Mesothelial cell of epicardium (in vitro differentiated cells): ENCODE measurements around the gene RAB11FIP2. TPM values are rescaled to one million over a fixed set of nuclear protein-coding genes. Genes with fewer than 3 reads are reported as not detected.
"Not testable (repeated sequence)": the region's sequence is repeated elsewhere in the genome, so short reads cannot be mapped to it uniquely, and the experiment has no call there.

Source experiments
- DNase-seq, 2 experiments: peaks; one replicate each; pipeline ENCODE4 v3.0.0; 2021; ENCODE audit warnings: low spot score in 2 of 2; ENCODE audit not compliant: unreplicated experiment in 2 of 2
- H3K27ac Mint-ChIP-seq: 2 replicates; pipeline ENCODE4 v1.8.0; 2021; ENCODE audit warnings: mixed read lengths
- H3K27me3 Mint-ChIP-seq: 2 replicates; pipeline ENCODE4 v1.8.0; 2021; ENCODE audit warnings: low read depth, mixed read lengths
- H3K36me3 Mint-ChIP-seq: 2 replicates; pipeline ENCODE4 v1.8.0; 2021; ENCODE audit warnings: mixed read lengths
- H3K4me1 Mint-ChIP-seq: 2 replicates; pipeline ENCODE4 v1.8.0; 2021; ENCODE audit warnings: mixed read lengths
- H3K4me3 Mint-ChIP-seq: 2 replicates; pipeline ENCODE4 v1.8.0; 2021; ENCODE audit warnings: mild to moderate bottlenecking, moderate library complexity, mixed read lengths
- H3K9me3 Mint-ChIP-seq: 2 replicates; pipeline ENCODE4 v1.8.0; 2021; ENCODE audit warnings: mixed read lengths
- total RNA-seq: library from RNA; stranded (reverse); gene quantifications from 3 replicates; pipeline ENCODE4 v1.2.1, GENCODE V29; 2021
- TF ChIP-seq, protein P1 (sequence below): fragments of 200-600 bp; sonication (generic); IDR thresholded peaks from one replicate; pipeline ENCODE4 v1.5.0; 2021; ENCODE audit warnings: antibody characterized with exemption; ENCODE audit not compliant: unreplicated experiment

RAB11FIP2 gene
- total RNA-seq, 1 donor from 2014 or later, result 31.8 TPM

- TF ChIP-seq, protein P1, sequence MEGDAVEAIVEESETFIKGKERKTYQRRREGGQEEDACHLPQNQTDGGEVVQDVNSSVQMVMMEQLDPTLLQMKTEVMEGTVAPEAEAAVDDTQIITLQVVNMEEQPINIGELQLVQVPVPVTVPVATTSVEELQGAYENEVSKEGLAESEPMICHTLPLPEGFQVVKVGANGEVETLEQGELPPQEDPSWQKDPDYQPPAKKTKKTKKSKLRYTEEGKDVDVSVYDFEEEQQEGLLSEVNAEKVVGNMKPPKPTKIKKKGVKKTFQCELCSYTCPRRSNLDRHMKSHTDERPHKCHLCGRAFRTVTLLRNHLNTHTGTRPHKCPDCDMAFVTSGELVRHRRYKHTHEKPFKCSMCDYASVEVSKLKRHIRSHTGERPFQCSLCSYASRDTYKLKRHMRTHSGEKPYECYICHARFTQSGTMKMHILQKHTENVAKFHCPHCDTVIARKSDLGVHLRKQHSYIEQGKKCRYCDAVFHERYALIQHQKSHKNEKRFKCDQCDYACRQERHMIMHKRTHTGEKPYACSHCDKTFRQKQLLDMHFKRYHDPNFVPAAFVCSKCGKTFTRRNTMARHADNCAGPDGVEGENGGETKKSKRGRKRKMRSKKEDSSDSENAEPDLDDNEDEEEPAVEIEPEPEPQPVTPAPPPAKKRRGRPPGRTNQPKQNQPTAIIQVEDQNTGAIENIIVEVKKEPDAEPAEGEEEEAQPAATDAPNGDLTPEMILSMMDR, result no peak
- H3K27me3 Mint-ChIP-seq, result peaks cover 13% of the 10 kb centered on the region
- no peak overlapping the region for H3K4me3 Mint-ChIP-seq
- no peak for DNase-seq
- peaks cover 20% of the 10 kb centered on the region for H3K9me3 Mint-ChIP-seq
- H3K4me1 Mint-ChIP-seq, result peaks cover 9% of the 10 kb centered on the region
- H3K27ac Mint-ChIP-seq, result no peak overlapping the region
- H3K36me3 Mint-ChIP-seq, result no peaks in the 10 kb centered on the region
These were observed 26.1 kb upstream of the RAB11FIP2 start for GRCh38 chr10:118072840-118073239.

DNA sequence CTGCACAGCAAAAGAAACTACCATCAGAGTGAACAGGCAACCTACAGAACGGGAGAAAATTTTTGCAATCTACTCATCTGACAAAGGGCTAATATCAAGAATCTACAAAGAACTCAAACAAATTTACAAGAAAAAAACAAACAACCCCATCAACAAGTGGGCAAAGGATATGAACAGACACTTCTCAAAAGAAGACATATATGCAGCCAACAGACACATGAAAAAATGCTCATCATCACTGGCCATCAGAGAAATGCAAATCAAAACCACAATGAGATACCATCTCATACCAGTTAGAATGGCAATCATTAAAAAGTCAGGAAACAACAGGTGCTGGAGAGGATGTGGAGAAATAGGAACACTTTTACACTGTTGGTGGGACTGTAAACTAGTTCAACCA, 20.6 kb upstream of the RAB11FIP2 start:
- not testable (repeated sequence) for H3K36me3 Mint-ChIP-seq, H3K27ac Mint-ChIP-seq, H3K9me3 Mint-ChIP-seq, H3K4me3 Mint-ChIP-seq, DNase-seq
- Mint-ChIP-seq H3K4me1 (peaks cover 15% of the 10 kb centered on the region), H3K27me3 (peaks cover 13% of the 10 kb centered on the region)

DNA sequence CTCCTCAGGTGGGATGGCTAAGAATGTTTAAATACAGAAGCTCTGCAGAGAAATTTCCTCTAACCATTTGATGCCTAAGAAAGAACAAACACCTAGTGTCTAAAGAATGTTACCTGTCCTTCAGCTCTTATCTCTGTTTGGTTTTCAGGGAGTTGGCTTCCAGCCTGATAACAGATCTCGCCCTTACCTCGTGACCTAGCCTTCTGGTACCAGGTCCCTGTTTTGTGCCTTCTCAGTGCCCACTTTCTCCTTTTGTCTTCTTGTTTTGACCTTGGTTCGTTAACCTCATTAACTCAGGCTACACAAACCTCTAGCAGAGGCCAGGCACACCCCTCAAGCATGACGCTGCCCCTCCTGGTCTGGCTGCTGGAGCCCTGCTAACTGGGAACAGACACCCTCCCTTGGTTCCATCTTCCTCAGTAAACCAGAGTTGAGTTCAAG, 16.1 kb upstream of the RAB11FIP2 start:
- no peak overlapping the region for H3K4me3 Mint-ChIP-seq
- no peak for DNase-seq
- H3K9me3 Mint-ChIP-seq, result no peaks in the 10 kb centered on the region
- no peaks in the 10 kb centered on the region for H3K36me3 Mint-ChIP-seq
- TF ChIP-seq, protein P1, result no peak
- peaks cover 8% of the 10 kb centered on the region for H3K27me3 Mint-ChIP-seq
- H3K4me1 Mint-ChIP-seq, result peaks cover 6% of the 10 kb centered on the region
- no peak overlapping the region for H3K27ac Mint-ChIP-seq

- no peak overlapping the region for H3K27ac Mint-ChIP-seq
- no peaks in the 10 kb centered on the region for H3K36me3 Mint-ChIP-seq
- H3K9me3 Mint-ChIP-seq, result no peaks in the 10 kb centered on the region
- H3K4me1 Mint-ChIP-seq, result peaks cover 16% of the 10 kb centered on the region
- peaks cover 8% of the 10 kb centered on the region for H3K27me3 Mint-ChIP-seq
- DNase-seq, result no peak
- no peak overlapping the region for H3K4me3 Mint-ChIP-seq
- TF ChIP-seq, protein P1, result no peak
These were observed 11.6 kb upstream of the RAB11FIP2 start for GRCh38 chr10:118058371-118058770.

DNA sequence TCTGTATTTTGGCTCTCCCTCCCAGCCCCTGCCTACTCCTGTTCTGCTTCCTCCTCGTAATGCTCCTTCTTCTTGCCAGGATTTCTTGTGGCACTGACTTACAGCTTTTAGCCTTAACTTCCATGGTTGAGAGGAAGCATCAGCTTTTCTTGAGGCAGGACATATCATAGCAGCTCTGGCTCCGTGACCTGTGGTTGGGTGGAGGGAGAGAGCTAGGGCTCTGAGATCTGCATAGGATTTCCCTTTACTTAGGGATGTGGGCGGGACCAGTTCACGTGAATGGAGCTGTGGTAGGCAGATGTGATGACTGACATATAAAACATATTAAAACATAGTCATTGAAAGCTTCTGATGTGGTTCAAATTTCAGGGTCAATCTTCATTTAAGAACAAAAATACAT, 10.6 kb upstream of the RAB11FIP2 start:
- no peaks in the 10 kb centered on the region for H3K9me3 Mint-ChIP-seq
- H3K27me3 Mint-ChIP-seq, result peaks cover 8% of the 10 kb centered on the region
- no peak for DNase-seq
- TF ChIP-seq, protein P1, result no peak
- H3K4me1 Mint-ChIP-seq, result peaks cover 10% of the 10 kb centered on the region
- no peaks in the 10 kb centered on the region for H3K36me3 Mint-ChIP-seq
- no peak overlapping the region for H3K4me3 Mint-ChIP-seq
- H3K27ac Mint-ChIP-seq, result no peak overlapping the region

DNA sequence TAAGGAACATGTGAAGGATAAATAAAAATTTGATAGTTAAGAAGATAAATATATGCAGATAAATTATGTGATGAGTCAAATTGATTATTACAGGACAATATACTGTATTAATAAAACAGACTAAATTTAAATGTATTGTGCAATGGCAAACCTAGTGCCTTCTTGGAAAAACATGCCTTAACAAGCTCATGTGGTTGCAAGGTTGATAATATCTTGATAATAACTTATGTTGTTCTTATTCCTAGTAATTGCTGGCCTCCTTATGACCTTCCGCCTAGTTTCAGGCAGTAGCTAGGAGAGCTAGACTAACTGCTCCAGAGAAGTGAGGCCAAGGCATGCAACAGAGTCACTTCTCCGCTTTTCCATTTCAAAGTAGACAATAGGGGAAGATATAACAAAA, 7.6 kb upstream of the RAB11FIP2 start:
- TF ChIP-seq, protein P1, result no peak
- Mint-ChIP-seq H3K4me1 (peaks cover 10% of the 10 kb centered on the region), H3K9me3 (no peaks in the 10 kb centered on the region), H3K4me3 (no peak overlapping the region), H3K27ac (no peak overlapping the region), H3K27me3 (peaks cover 2% of the 10 kb centered on the region), H3K36me3 (no peaks in the 10 kb centered on the region)
- DNase-seq, result no peak
